DMS53 (cell line): ENCODE data around the gene DDT.
"Not testable (repeated sequence)": the region's sequence is repeated elsewhere in the genome, so short reads cannot be mapped to it uniquely, and the experiment has no call there.

Experiments used
- DNase-seq: peaks from one replicate; lab custom pipeline; 2025; lab: John Stamatoyannopoulos, UW

Gene DDT

DNA sequence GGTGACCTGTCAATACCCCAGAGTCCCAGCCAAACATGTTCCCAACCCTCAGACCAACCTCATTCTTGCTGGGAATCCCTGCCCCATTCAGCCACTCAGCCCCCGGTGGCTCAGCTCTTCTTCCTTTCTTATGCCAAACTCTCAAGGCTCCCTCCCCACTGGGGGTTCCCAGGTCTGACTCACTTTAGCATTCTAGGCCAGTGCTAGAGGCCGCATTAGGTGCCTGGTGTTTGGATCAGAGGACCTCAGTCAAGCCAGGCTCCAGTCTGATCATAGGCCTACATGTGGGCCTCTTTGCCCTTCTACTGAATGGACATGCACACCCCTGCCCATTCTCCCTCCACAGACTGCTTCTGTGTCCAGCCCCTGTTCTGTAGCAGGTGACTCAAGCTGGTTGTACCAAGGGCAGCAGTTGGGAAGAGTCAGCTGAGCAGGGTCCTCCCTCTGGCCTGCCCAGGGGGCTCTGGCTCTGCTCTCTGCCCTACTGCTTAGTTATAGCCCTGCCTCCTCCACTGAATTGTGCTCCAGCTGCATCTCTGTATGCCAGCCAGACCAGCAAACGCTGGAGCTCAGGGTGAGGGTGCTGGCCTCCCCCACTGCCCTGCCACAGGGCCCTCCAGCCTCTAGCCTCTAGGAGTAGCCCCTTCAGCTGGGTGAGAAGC, 15.5 kb upstream of the DDT start:
- not testable (repeated sequence) for DNase-seq

DNA sequence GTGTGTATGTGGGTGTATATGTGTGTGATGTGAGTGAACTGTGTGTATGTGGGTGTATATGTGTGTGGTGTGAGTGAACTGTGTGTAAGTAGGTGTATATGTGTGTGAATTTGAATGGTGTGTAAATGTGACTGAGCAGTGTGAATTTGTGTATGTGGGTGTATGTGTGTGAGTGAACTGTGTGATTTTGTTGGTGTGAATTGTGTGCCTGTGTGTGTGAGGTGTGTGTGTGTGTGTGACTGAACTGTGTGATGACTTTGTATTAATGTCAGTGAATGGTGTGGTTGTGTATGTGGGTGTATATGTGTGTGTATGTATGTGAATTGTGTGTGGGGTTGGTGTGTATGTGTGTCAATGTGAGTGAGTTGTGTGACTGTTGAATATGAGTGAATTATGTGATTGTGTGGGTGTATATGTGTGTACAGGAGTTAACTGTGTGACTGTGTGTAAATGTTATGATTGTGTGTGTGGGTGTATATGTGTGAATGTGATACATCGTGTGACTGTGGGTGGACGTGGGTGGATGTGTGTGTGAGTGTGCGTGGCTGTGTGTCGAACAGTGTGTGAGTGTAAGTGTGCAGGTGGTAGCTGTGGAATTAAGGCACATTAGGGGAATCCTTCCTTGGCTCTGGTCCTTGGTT, 12.4 kb upstream of the DDT start:
- DNase-seq, result not testable (repeated sequence)

DNA sequence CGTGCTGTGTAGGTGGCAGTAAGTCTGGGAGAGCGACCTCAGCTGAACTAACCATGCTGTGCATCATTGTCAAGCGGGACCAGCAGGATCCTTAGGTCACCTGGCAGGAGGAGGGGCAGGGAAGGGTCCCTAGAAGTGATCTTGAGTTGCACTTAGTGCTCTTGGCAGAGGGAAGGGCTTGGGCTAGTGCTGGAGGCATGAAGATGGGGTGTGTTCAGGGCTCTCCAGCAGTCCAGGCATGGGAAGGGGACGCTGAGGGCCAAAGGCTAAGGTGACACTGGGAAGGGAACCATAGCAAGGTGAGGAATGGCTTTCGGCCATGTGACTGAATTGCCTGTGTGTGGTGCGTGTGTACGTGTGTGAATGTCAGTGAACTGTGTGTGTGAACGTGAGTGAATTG, 11.8 kb upstream of the DDT start:
- DNase-seq, result not testable (repeated sequence)

DNA sequence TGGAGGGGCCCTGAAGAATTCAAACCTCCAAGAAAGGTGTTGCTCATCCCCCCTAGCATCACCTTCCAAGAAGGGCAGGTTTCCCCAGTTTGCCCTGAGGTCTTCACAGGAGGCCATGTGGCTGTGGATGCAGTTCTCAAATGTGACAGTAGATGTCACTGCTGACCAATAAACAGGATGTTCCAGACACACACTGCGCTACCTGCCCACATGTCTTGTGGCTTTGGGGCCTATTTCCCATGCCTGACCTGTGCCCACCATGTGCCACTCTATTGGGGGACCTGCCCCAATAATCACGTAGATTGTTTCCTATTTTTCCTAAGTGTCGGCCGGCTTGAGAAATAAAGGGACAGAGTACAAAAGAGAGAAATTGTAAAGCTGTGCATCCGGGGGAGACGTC, 10.2 kb upstream of the DDT start:
- DNase-seq, result no peak

DNA sequence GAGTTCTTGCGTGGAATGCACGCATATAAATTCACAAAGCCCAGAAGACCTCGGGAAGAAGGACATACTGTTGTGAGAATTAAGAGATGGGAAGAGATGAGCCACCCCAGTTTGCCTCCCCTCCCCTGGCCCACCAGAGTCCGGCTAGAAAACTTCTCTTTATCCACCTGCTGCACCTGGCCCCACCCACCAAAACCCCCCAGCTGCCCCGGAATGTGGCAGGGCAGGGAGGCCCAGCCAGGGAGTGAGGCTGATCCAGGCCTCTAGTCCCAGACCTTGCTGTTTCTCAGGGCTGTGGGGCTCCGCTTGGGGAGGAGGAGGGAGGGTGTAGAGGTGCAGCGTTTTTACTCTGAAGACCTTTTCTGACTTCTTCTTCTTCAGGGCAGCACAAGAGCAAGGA, 6.3 kb upstream of the DDT start:
- not testable (repeated sequence) for DNase-seq

DNA sequence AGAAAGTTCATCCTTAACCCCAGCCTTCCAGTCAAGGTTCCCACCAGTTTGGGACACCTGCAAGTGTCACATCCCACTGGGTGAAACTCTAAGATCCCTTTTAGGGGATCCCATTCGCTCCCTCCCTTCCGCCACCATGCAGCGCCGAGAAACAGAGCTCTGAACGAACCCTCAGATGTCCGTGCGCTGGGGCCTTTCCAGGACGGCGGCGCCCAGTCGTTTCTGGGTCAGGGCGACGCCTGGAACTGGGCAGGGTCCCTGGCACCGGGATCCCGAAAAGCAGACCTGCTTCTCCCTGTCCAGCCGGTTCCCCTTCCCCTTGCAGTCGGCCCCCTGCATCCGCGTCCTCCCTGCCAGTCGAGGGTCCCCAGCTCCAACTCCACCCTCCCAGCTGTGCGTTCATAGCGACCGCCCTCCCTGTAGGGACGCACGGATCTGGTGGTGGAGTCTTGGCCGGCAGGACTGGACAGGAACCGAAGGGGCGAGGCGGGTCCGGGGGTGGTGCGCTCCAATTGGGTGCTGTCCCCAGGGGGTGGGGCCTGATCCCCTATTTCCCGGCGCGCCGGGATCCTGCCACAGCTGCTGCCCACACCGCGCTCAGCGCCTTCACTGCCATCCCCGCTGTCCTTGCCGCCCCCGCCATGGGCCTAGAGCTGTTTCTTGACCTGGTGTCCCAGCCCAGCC, 5.5 kb upstream of the DDT start, which contains the start of gene GSTT2:
Gene GSTT2, plus strand, starts transcription at position 578 of the 684 bp plus-strand sequence.
- not testable (repeated sequence) for DNase-seq

DNA sequence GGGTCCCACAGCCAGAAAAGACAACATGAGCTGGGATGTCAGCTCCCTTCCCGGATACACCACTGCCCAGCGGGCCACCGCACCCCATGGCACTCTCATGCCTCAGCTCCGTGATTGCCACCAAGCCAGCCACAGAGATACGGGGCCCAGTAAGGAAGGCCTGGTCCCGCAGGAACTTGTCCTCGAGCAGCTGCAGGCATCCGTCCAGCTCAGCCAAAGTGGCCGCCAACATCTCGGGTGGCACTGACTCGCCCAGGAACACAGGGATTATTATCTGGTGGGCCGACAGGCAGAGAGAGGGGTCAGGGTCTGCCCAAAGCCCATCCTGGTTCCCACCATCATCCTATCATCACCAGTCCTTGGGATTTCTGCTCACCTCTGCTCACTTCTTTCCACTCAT, 3.1 kb upstream of the DDT start:
- not testable (repeated sequence) for DNase-seq

DNA sequence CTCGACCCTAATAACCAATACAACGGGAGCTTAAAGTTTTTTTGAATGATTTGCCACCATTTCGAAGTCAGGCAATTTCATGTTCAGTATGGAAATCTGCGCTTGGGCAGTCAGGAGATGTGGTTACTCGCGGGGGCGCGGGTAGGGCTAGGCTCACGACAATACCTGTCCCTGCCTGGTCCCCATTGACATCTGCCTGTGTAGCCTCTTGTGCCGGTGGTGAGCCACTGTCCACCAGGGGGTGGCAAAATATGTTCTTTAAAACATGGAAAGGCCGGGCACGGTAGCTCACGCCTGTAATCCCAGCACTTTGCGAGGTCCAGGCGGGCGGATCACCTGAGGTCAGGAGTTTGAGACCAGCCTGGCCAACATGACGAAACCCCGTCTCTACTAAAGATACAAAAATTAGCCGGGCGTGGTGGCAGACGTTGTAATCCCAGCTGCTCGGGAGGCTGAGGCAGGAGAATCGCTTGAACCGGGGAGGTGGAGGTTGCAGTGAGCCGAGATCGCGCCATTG, 653 bp upstream of the DDT start:
- DNase-seq, result not testable (repeated sequence)

DNA sequence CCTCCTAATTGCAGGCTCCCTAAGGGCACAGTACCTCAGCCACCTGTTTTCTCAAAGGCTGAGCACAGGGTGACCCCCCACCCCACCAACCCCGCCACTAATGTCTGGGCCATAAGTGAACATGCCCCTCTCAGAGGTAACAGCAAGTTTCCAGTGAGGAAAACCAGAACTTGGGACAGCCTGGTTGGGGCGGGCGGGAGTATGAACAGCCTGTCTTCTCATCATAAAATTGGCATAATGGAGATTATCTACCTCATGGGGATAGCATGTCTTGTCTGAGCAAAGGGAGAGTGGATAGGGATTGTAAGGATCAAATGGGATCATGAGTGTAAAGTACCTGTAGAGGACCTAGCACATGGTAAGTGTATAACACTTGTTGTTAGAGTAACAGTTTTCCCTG, 2.3 kb downstream of the DDT start:
- DNase-seq, result not testable (repeated sequence)

DNA sequence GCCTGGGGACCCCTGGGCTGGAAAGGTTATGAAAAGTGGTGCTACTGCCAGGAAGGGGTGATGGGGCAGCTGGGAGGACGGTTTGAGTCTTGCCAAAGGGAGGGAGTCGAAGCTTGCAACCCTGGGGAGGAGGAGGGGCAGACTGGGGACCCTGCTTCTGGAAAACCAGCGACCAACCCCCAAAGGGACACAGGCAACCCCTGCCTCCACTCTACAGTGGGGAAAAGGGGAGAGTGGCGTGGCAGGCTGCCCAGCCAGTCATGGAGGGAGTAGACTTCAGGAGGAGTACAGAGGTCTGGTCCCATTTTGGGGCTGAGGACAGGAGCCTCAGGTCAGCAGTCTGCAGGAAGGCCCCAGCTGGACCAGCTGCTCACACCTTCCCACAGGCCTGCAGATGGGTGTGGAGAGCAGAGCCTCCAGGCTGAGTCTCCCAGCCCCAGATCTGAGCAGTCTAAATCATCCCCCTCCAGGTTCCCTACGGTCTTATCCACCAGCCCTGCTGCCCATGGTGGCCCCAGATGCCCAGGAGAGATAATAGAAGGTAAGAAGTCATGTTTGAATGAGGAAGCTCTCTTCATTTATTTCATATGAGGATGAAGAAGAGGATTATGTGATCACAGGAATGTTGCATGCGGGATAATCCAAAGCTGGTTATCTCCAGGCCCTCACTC, 3.3 kb downstream of the DDT start:
- DNase-seq, result no peak

DNA sequence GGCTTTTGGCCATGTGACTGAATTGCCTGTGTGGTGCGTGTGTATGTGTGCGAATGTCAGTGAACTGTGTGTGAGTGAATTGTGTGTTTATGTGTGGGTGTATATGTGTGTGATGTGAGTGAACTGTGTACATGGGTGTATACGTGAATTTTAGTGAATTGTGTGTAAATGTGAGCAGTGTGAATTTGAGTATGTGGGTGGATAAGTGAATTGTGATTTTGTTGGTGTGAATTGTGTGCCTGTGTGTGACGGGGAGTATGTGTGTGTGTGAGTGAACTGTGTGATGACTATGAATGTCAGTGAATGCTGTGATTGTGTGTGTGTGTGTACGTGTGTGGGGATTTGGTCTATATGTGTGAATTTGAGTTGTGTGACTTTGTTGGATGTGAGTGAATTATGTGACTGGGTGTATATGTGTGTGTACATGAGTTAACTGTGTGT, 4.0 kb downstream of the DDT start:
- no peak for DNase-seq

DNA sequence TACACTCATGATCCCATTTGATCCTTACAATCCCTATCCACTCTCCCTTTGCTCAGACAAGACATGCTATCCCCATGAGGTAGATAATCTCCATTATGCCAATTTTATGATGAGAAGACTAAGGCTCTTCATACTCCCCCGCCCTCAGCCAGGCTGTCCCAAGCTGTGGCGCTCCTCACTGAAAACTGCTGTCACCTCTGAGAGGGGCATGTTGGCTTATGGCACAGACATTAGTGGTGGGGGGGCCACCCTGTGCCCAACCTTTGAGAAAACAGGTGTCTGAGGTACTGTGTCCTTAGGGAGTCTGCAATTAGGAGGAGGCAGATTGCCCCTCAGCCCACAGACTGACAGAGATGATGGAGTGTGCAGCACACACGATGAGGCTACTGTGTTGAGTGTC, 5.2 kb downstream of the DDT start:
- DNase-seq, result no peak

DNA sequence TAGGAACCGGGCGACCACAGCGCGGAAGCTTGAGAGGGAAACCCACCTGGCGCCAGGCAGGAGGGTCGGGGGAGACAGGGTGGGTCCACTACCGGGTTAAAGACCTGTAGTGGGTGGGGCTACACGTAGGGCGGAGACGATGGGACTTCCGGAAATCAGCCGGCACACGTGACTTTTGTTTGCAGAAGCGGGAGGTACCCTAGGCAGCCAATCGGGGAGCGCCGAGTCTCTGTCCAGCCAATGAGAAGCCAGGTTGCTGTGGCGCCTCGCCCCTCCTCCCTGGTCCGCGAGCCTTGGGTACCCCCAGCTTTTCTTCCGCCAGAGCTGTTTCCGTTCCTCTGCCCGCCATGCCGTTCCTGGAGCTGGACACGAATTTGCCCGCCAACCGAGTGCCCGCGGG, 7.7 kb downstream of the DDT start, which contains the start of gene DDTL:
Gene DDTL, plus strand, starts transcription at position 321 of the 400 bp plus-strand sequence. Its CDS starts 27 bp downstream, at position 348.
- DNase-seq, result not testable (repeated sequence)

DNA sequence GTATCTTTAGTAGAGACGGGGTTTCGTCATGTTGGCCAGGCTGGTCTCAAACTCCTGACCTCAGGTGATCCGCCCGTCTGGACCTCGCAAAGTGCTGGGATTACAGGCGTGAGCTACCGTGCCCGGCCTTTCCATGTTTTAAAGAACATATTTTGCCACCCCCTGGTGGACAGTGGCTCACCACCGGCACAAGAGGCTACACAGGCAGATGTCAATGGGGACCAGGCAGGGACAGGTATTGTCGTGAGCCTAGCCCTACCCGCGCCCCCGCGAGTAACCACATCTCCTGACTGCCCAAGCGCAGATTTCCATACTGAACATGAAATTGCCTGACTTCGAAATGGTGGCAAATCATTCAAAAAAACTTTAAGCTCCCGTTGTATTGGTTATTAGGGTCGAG, 8.1 kb downstream of the DDT start:
- not testable (repeated sequence) for DNase-seq

DNA sequence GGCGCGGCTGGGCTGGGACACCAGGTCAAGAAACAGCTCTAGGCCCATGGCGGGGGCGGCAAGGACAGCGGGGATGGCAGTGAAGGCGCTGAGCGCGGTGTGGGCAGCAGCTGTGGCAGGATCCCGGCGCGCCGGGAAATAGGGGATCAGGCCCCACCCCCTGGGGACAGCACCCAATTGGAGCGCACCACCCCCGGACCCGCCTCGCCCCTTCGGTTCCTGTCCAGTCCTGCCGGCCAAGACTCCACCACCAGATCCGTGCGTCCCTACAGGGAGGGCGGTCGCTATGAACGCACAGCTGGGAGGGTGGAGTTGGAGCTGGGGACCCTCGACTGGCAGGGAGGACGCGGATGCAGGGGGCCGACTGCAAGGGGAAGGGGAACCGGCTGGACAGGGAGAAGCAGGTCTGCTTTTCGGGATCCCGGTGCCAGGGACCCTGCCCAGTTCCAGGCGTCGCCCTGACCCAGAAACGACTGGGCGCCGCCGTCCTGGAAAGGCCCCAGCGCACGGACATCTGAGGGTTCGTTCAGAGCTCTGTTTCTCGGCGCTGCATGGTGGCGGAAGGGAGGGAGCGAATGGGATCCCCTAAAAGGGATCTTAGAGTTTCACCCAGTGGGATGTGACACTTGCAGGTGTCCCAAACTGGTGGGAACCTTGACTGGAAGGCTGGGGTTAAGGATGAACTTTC, 13.0 kb downstream of the DDT start, which contains the start of gene GSTT2B:
Gene GSTT2B, minus strand, starts transcription at position 112 of the 688 bp plus-strand sequence. Its CDS starts 64 bp downstream, at position 48.
- not testable (repeated sequence) for DNase-seq

DNA sequence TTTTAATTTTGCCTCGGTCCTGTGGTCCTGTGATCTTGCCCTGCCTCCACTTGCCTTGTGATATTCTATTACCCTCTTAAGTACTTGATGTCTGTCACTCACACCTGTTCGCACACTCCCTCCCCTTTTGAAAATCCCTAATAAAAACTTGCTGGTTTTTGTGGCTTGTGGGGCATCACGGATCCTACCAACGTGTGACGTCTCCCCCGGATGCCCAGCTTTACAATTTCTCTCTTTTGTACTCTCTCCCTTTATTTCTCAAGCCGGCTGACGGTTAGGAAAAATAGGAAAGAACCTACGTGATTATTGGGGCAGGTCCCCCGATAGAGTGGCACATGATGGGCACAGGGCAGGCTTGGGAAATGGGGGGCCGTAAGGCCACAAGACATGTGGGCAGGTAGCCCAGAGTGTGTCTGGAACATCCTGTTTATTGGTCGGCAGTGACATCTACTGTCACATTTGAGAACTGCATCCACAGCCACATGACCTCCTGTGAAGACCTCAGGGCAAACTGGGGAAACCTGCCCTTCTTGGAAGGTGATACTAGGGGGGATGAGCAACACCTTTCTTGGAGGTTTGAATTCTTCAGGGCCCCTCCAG, 17.8 kb downstream of the DDT start:
- peak; percentile 57 for DNase-seq

DNA sequence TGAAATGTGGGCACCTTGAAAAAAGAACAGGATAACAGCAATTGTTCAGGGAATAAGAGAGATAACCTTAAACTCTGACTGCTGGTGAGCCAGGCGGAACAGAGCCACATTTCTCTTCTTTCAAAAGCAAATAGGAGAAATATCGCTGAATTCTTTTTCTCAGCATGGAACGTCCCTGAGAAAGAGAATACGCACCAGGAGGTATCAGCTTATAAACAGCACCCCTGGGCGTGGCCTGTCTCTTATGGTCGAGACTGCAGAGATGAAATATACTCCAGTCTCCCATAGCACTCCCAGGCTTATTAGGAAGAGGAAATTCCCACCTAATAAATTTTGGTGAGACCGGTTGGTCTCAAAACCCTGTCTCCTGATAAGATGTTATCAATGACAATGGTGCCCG, 18.4 kb downstream of the DDT start:
- DNase-seq, result not testable (repeated sequence)

DNA sequence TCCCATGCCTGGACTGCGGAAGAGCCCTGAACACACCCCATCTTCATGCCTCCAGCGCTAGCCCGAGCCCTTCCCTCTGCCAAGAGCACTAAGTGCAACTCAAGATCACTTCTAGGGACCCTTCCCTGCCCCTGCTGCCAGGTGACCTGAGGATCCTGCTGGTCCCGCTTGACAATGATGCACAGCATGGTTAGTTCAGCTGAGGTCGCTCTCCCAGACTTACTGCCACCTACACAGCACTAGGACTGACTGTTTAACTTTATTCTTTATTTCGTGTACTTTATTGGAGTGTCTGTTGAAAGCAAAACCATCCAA, 19.3 kb downstream of the DDT start:
- not testable (repeated sequence) for DNase-seq

DNA sequence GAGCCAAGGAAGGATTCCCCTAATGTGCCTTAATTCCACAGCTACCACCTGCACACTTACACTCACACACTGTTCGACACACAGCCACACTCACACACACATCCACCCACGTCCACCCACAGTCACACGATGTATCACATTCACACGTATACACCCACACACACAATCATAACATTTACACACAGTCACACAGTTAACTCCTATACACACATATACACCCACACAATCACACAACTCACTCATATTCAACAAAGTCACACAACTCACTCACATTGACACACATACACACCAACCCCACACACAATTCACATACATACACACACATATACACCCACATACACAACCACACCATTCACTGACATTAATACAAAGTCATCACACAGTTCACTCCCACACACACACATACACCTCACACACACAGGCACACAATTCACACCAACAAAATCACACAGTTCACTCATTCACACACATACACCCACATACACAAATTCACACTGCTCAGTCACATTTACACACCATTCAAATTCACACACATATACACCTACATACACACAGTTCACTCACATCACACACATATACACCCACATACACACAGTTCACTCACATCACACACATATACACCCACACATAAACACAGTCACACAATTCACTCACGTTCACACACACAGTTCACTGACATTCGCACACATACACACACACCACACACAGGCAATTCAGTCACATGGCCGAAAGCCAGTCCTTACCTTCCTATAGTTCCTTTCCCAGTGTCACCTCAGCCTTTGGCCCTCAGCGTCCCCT, 19.8 kb downstream of the DDT start:
- DNase-seq, result not testable (repeated sequence)

DNA sequence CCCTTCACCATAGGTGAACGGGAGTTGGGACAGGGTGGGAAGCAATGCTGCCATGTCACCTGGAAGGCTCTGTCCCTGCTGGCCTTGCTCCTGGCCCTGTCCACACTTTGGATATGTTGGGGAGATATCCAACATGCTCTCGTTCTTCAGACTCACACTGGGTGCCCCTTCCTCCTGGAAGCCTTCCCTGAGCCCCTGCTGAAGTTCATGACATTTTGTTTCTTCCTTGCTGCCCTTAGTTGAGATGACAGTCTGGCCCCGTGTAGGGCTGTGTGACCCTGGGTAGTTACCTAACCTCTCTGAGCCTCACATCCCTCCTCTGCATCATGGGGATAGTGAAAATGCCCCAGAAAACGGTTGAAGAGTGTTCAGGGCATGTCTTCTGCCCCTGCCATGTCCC, 20.8 kb downstream of the DDT start:
- not testable (repeated sequence) for DNase-seq
